Left cardiac atrium (tissue), 4 donors: ENCODE results near the gene PROZ. TPM values are rescaled to one million over a fixed set of nuclear protein-coding genes. Genes with fewer than 3 reads are reported as not detected.
"Not testable (repeated sequence)": the region's sequence is repeated elsewhere in the genome, so short reads cannot be mapped to it uniquely, and the experiment has no call there.

Source experiments
- ATAC-seq, 2 donors: fragments of 200-7000 bp; cut with Tn5 transposase; one replicate each; pipeline ENCODE4 v1.9.1; 2020; ENCODE audit warnings: mild to moderate bottlenecking in 2 of 2, moderate library complexity in 2 of 2
- DNase-seq: peaks from one replicate; pipeline ENCODE4 v3.0.0-alpha.2; 2020
- intact Hi-C, 2 donors: fragments of 100-400 bp; cut with DNase I; formaldehyde crosslinking; loops; one replicate each; pipeline versions ENCODE4 v1.14.1 to v1.15.1; 2022 to 2023
- long read RNA-seq: library from polyadenylated mRNA; unstranded; transcript quantifications from one replicate; pipeline ENCODE4 v2.0.0, GENCODE V29; 2021
- total RNA-seq, 2 donors: library from RNA; stranded (reverse); fragmentation: NEBNext Ultra II Directional; extraction: Animal tissue kit (Norgen Biotek cat#: 25700); gene quantifications; one replicate each; pipeline ENCODE4 v1.2.1, GENCODE V29; 2021
- donor health status: DM: no; HTN: yes; CAD: no.
- donor health status: DM: no; HTN: yes; CAD: no; lungs with severe emphysema.
- donor health status: DM: yes; HTN: yes; CAD: no.
- donor health status: Dilated cardiomyopathy.

PROZ gene
- not detected for total RNA-seq
- long read RNA-seq, result 0 reads

DNA sequence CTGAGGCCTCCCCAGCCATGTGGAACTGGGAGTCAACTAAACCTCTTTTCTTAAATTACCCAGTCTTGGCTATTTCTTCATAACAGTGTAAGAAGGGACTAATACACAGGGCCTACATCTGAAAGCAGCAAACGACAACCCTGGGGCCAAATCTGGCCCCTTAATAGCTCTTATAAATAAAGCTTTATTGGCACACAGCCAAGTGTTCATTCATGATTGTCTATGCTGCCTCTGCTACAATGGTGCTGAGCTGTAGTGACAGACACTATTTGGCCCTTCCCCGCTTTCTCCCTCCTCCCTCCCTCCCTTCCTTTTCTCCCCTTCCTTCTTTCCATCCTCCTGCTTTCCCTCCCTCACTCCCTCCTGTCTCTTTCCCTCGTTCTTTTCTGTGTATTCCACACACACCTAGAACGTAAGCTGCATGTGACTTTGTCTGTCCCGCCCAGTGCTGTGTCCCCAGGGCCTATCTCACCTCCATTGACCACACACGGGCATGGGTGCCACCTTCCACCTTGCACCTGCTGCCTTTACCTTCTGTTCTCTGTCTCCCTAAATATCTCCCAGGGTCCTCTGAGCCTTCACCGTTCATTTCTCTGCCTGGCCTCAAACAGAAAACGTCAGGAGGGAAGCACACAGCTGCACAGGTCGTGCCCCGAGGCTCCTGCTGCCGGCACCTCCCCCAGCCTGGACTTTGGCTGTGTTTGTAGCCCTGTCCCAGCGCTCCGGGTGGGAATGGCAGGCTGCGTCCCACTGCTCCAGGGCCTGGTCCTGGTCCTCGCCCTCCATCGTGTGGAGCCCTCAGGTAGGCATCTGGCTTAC, at the start of gene PROZ:
PROZ (plus strand) TSS at position 720 of the 819 bp plus-strand sequence; CDS start at position 733, 13 bp downstream.
- DNase-seq (no peak), ATAC-seq (no peak)
- intact Hi-C loops, result no loop called here

DNA sequence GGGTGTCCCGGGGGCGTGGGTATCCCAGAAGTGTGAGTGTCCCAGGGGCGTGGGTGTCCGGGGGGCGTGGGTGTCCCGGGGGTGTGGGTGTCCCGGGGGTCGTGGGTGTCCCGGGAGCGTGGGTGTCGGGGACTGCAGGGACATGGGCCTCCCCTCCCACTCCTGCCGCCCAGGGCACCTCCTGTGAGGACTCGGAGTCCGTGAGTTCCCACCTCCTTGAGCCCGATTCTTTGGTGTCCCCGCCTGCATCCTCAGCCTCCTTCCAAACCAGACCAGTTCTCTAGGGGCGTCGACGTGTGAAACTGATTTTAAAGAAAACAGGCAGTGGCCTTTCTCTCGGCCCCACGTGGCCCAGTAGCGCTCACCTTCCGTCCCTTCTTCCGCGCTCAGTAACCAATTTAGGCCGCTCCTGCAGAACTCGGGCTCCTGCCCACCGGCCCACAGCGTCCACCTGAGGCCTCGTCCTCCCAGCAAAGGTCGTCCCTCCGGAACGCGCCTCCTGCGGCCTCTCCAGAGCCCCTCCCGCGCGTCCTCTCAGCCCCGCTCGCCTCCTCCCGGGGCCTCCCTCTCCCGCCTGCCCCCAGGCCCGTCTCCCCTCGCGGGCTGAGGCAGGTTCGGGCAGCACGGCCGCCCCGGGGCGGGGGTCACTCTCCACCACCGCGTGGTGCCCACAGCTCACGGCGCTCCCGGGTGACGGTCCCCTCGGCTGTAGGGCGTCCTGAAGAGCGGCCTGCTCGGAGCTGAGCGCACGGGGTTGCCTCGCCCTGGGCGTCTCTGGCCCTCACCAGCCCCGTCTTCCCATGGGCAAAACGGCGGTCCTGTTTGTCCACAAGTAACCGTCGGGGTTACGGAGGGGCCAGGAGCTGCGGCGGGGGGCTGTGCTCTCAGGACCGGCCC, 49.0 kb upstream of the PROZ start:
- DNase-seq (peak; percentile 24), ATAC-seq (peak in 1 of 2 donors; percentile 25)
- intact Hi-C loops, result no loop called here

- intact Hi-C loops, result no loop called here
- DNase-seq, result peak; percentile 31
- peak; percentile 59 to 70 for ATAC-seq
Measured at GRCh38 chr13:113110048-113110851, 48.2 kb upstream of the PROZ start.

DNA sequence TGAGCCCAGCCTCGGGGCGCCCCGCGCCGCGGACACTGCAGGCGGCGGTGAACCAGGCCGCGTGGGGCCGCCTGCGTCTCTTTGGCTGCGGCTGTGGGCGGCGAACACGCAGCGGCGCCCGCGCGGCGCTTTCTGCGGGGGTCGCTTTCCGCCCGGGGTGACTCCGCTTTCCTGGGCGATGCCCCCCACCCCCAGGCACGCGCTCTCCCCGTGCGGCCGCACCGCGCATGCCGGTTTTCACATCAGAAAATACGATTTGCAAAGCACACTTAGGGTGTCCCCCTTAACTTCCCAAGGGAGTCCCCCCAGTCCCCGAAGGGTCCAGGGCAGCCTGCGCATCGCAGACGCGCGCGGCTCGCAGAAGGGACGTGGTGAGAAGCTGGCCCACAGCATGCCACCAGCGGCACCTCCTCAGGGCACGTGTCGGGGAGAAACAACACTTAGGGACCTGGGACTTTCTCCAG, 47.6 kb upstream of the PROZ start:
- peak in 1 of 2 donors; percentile 28 for ATAC-seq
- DNase-seq, result peak; percentile 17
- intact Hi-C loops, result no loop called here

DNA sequence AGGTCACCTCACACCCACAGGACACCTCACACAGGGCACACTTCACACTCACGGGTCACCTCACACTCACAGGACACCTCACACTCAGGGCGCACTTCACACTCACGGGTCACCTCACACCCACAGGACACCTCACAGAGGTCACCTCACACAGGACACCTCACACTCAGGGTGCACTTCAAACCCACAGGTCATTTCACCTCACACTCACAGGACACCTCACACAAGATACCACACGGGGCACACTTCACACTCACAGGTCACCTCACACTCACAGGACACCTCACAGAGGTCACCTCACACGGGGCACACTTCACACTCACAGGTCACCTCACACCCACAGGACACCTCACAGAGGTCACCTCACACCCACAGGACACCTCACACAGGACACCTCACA, 46.6 kb upstream of the PROZ start:
- intact Hi-C loops, result not testable (repeated sequence)

GRCh38 chr13:113112475-113112874, 46.0 kb upstream of the PROZ start:
- intact Hi-C loops, DNase-seq, ATAC-seq: not testable (repeated sequence)

More for the DNA sequence above, 46.6 kb upstream of the PROZ start:
- not testable (repeated sequence) for ATAC-seq
- DNase-seq, result peak; percentile 1

DNA sequence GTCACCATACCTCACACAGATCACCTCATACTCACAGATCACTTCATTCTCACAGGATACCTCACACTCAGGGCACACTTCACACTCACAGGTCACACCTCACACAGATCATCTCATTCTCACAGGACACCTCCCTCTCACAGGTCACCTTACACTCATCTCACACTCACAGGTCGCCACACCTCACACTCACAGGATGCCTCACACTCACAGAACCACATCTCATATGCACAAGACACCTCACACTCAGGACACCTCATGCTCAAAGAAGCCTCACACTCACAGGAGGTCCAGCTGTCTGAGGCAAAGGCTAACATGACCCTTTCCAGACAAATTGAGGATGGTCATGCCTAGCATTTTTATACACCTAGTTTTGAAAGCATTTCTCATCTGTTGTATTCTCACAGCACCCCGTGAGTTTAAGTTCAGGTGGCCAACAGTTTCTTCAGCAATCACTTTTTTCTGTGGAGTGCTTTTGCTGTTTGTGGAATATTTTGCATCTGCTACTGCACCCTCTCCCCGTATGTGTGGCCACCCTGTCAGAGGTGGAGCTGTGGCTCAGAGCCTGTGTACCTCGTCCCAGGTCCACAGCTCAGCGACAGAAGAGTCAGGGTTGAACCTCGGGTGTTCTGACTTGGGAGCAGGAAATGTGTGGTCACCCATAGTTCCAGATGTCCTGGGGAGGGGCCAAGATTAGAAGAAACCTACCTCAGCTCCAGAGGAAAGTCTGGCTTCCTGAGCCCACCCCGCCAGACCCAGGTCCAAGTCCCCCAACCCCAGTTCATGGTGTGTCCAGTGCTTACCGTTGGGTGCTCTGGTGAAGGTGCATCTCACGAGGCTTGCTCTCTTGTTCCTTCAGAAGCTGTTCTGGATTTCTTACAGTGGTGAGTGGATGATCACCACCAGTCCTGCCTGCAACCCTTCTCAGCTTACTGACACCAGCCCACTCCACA, 45.3 kb upstream of the PROZ start:
- ATAC-seq (no peak), DNase-seq (peak; percentile 11)
- intact Hi-C loops, result no loop called here

- peak; percentile 10 for DNase-seq
- ATAC-seq, result no peak
- intact Hi-C loops, result no loop called here
Measured at GRCh38 chr13:113113846-113114271, 44.6 kb upstream of the PROZ start.

DNA sequence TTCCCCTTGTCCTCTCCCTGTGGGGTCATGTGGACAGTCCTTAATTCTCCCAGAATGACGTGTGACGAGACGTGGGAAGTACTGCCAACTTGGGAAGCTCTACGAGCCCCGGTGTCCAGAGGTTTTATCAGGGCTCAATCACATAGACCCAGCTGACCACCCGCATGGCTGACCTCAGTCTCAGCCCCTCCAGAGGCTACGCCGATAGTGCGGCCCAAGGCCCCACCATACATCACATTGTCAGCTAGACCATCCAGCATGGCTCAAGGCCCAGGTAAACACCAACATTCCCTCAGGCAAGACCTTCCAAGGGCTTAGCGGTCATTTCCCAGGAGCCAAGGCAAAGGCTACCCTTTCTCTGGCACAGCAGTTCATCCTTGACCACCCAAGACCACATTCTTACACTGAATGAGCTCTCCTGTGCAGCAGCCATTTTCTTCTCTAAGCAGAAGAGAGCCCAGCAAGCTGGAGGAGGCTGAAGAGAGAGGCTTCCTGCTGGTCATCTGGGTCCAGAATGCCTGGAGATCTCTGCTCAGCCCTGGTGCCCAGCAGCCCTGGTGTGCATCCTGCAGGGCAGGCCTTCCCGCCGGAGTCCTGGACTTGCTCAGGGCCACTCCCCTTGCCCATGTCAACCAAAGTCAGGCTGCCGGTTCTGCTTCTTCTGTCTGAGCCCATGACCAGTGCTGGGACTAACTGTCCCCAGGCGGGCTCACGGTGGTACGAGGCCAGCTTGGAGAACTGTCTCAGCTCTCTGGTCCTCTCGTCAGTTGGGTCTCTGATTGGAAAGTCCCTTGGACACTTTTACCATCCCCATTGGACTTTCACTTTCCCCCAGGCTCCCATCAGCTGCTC, 43.7 kb upstream of the PROZ start:
- intact Hi-C loops, result no loop called here
- ATAC-seq (no peak), DNase-seq (no peak)

DNA sequence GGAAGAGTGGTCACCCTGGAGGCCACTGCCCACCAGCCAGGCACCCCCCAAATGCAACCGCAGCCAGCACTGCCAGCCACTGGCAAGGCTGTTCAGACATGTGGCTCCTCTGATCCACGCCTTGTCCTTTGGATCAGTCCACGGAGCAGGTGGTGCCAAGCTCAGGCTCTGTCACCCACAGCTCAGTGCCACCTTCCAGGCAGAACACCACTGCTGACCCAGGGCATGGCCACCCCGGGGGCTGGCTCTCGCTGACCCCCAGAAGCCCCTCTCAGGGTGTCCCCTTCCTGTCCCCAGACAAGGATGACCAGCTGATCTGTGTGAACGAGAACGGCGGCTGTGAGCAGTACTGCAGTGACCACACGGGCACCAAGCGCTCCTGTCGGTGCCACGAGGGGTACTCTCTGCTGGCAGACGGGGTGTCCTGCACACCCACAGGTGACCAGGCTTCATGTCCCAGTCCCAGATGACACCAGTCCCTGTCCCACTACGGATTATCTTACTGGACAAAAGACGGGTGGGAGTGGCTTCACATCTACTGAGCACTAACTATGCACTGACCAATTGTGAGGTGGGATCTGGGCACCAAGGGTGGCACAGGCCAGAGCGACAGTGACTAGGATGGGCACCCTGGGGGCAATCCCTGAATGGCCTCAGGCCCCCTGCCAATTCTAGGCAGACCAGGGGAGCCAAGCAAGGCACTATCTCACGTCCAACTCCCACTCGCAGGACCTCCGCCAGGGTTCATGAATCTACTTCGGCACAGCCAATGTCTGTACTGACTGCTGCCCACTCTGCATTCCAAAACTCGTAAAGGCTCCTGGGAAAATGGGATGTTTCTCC, 42.9 kb upstream of the PROZ start:
- DNase-seq (peak; percentile 19), ATAC-seq (no peak)
- intact Hi-C loops, result no loop called here

- DNase-seq, result no peak
- no peak for ATAC-seq
- intact Hi-C loops, result no loop called here
Measured at GRCh38 chr13:113116206-113116800, 42.1 kb upstream of the PROZ start.

DNA sequence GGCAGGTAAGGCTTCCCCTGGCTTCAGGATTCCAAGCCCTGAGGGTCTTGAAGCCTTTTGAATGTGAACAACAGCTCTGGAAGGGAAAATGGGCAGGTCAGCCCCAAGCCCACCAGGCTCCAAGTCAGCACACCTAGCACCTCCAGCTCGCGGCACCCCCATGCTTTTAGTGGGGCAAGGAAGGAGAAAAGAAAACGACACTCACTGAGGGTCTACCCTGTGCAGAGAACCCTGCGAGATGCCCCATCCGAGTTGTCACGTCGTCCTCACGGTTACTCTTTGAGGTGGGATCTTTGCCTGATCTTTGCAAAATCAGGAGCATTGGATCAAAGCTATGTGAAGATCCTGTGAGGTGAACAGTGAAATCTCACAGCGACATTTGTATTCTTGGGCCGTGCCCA, 41.6 kb upstream of the PROZ start:
- intact Hi-C loops, result no loop called here
- no peak for ATAC-seq
- no peak for DNase-seq

DNA sequence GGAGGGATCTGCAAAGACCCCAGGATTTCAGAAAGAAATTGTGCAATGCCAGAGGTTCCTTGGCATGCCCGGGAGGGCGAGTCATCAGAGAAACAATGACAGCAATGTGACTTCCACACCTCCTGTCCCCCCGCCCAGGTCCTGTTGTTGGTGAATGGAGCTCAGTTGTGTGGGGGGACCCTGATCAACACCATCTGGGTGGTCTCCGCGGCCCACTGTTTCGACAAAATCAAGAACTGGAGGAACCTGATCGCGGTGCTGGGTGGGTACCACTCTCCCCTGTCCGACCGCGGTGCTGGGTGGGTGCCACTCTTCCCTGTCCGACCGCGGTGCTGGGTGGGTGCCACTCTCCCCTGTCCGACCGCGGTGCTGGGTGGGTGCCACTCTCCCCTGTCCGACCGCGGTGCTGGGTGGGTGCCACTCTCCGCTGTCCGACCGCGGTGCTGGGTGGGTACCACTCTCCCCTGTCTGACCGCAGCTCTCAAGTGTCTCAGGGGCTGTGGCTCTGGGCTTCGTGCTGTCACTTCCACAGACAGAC, 41.0 kb upstream of the PROZ start:
- ATAC-seq (no peak), DNase-seq (peak; percentile 11)
- intact Hi-C loops, result no loop called here

- intact Hi-C loops, result no loop called here
- DNase-seq (peak; percentile 9), ATAC-seq (no peak)
Measured at GRCh38 chr13:113117911-113118260, 40.6 kb upstream of the PROZ start.

- DNase-seq, result peak; percentile 17
Measured at GRCh38 chr13:113118261-113119021, 40.0 kb upstream of the PROZ start.

More at GRCh38 chr13:113118261-113119021, 40.0 kb upstream of the PROZ start:
- intact Hi-C loops, result no loop called here
- ATAC-seq, result no peak
